HepG2 (cell line): ENCODE results near the gene HOMEZ. TPM values are rescaled to one million over a fixed set of nuclear protein-coding genes. Genes with fewer than 3 reads are reported as not detected.
A peak's percentile ranks its signal among the peaks of the same experiment; 100 is the strongest.

Experiments
- BRCA1 ChIP-seq: sonication (generic); formaldehyde crosslinking; IDR thresholded peaks from 2 replicates; pipeline ENCODE4 v1.4.0; 2020; ENCODE audit warnings: missing genetic modification reagents
- ETS1 ChIP-seq: sonication (generic); formaldehyde crosslinking; IDR thresholded peaks from 2 replicates; pipeline ENCODE4 v1.4.0; 2020; ENCODE audit warnings: missing genetic modification reagents
- HIVEP1 ChIP-seq: sonication (generic); formaldehyde crosslinking; IDR thresholded peaks from 2 replicates; pipeline ENCODE4 v1.4.0; 2020; ENCODE audit warnings: mild to moderate bottlenecking, missing genetic modification reagents
- KLF13 ChIP-seq: sonication (generic); formaldehyde crosslinking; IDR thresholded peaks from 2 replicates; pipeline ENCODE4 v1.4.0; 2020; ENCODE audit warnings: mild to moderate bottlenecking, missing genetic modification reagents
- RFXAP ChIP-seq: sonication (generic); formaldehyde crosslinking; IDR thresholded peaks from 2 replicates; pipeline ENCODE4 v1.4.0; 2020; ENCODE audit warnings: missing genetic modification reagents, borderline replicate concordance
- TEAD3 ChIP-seq: optimal IDR thresholded peaks from 2 replicates; pipeline ENCODE3; 2016; ENCODE audit warnings: borderline replicate concordance
- U2AF2 ChIP-seq: fragments of 200-400 bp; formaldehyde crosslinking; IDR thresholded peaks from 2 replicates; pipeline ENCODE4 v1.6.1; 2017; ENCODE audit warnings: low read depth, mild to moderate bottlenecking, low read length
- ZBTB42 ChIP-seq: sonication (generic); formaldehyde crosslinking; IDR thresholded peaks from 2 replicates; pipeline ENCODE4 v1.5.0; 2020; ENCODE audit warnings: mild to moderate bottlenecking, missing genetic modification reagents
- ZMAT3 ChIP-seq: sonication (generic); formaldehyde crosslinking; conservative IDR thresholded peaks from 2 replicates; pipeline ENCODE4 v1.7.0; 2021; ENCODE audit warnings: missing genetic modification reagents
- ZMAT5 ChIP-seq: sonication (generic); formaldehyde crosslinking; IDR thresholded peaks from 2 replicates; pipeline ENCODE4 v1.5.0; 2020; ENCODE audit warnings: mild to moderate bottlenecking, low read depth, missing genetic modification reagents, borderline replicate concordance
- ZNF30 ChIP-seq: sonication (generic); formaldehyde crosslinking; IDR thresholded peaks from 2 replicates; pipeline ENCODE4 v1.5.0; 2020; ENCODE audit warnings: mild to moderate bottlenecking, missing genetic modification reagents
- ZNF382 ChIP-seq: sonication (generic); formaldehyde crosslinking; IDR thresholded peaks from 2 replicates; pipeline ENCODE4 v1.5.0; 2020; ENCODE audit warnings: missing genetic modification reagents, mild to moderate bottlenecking, borderline replicate concordance
- ZNF431 ChIP-seq: sonication (generic); formaldehyde crosslinking; IDR thresholded peaks from 2 replicates; pipeline ENCODE4 v1.9.0; 2022; ENCODE audit warnings: missing genetic modification reagents, low read depth, mild to moderate bottlenecking, borderline replicate concordance
- ZNF549 ChIP-seq: sonication (generic); formaldehyde crosslinking; IDR thresholded peaks from 2 replicates; pipeline ENCODE4 v1.5.0; 2020; ENCODE audit warnings: missing genetic modification reagents
- ZNF749 ChIP-seq: sonication (generic); formaldehyde crosslinking; IDR thresholded peaks from 2 replicates; pipeline ENCODE4 v1.8.0; 2022; ENCODE audit warnings: mild to moderate bottlenecking, missing genetic modification reagents, moderate library complexity, borderline replicate concordance
- ZNF792 ChIP-seq: IDR thresholded peaks from 2 replicates; pipeline ENCODE4 v1.6.1; 2016
- ZNF879 ChIP-seq: sonication (generic); formaldehyde crosslinking; IDR thresholded peaks from 2 replicates; pipeline ENCODE4 v1.8.1; 2023; ENCODE audit warnings: missing genetic modification reagents
- ZZZ3 ChIP-seq: sonication (generic); formaldehyde crosslinking; IDR thresholded peaks from 2 replicates; pipeline ENCODE4 v1.4.0; 2020; ENCODE audit warnings: missing genetic modification reagents, mild to moderate bottlenecking, borderline replicate concordance
- polyA plus RNA-seq, 8 experiments: library from polyadenylated mRNA; depleted of rRNA in 3 of 8; stranded (reverse) in 7 of 8; unstranded in 1 of 8; fragments of >200 nt; fragmentation: Illumina TruSeq in 4 of 8; extraction: Trizol in 4 of 8; gene quantifications; 2 replicates each; pipeline versions ENCODE4 v1.2.1 to v1.2.3, GENCODE V29; 2011 to 2016; ENCODE audit warnings: low read depth in 4 of 8, missing spikeins in 1 of 8, mixed read lengths in 1 of 8; ENCODE audit not compliant: insufficient read depth in 1 of 8
- total RNA-seq, 5 experiments: library from RNA; depleted of rRNA; stranded (reverse); fragments of >200 nt; fragmentation: Illumina TruSeq; extraction: Trizol; gene quantifications; 2 replicates each; pipeline ENCODE4 v1.2.3, GENCODE V29; 2016; ENCODE audit warnings: low read depth in 1 of 5
- TF ChIP-seq, protein P1 (sequence below): sonication (generic); formaldehyde crosslinking; IDR thresholded peaks from 2 replicates; pipeline ENCODE4 v1.5.0; 2020; ENCODE audit warnings: mild to moderate bottlenecking, missing genetic modification reagents
- TF ChIP-seq, protein P2 (sequence below): sonication (generic); formaldehyde crosslinking; IDR thresholded peaks from 2 replicates; pipeline ENCODE4 v1.5.1; 2020; ENCODE audit warnings: missing genetic modification reagents, mild to moderate bottlenecking, borderline replicate concordance
- TF ChIP-seq, protein P3 (sequence below): sonication (generic); formaldehyde crosslinking; IDR thresholded peaks from 2 replicates; pipeline ENCODE4 v1.4.0; 2020; ENCODE audit warnings: mild to moderate bottlenecking, low read depth, missing genetic modification reagents
- TF ChIP-seq, protein P4 (sequence below): sonication (generic); formaldehyde crosslinking; IDR thresholded peaks from 2 replicates; pipeline ENCODE4 v1.4.0; 2020; ENCODE audit warnings: missing genetic modification reagents, borderline replicate concordance

The HOMEZ gene
- total and polyA plus RNA-seq, 2 of the 13 experiments (the other 11 are each of a cell fraction or from before 2014, with no cell fraction given) = 14.5 to 31.8 TPM

DNA sequence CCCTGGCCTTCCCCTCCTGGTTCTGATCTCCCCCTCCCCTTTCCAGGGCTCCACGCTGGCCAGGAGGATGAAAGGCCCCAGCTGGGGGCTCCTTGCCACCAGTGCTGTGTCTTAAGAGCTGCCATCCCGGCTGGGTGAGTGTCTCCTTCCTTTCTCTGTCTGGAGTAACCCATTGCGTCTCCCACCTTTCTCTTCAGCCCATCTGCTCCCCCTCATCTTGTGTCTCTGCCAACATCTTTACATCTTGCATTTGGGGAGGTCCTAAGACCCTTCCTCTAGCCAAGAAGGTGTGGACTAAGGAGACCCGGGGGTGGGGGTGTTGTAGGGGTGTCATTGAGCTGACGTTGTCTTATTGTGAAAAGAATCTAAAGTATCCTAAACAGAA lies 21.2 kb upstream of the HOMEZ start (continued):
- TF ChIP-seq U2AF2 (0 out of 2 replicates have a peak, but pooled peaks have one; percentile 16), TEAD3 (CRISPR knock-in tag) (no peak), ZNF382 (CRISPR knock-in tag) (no peak), ZNF30 (CRISPR knock-in tag) (no peak), ZNF431 (no peak), ZNF792 (CRISPR knock-in tag) (no peak), ZMAT5 (CRISPR knock-in tag) (no peak), ZNF879 (peak; percentile 74; the same call in 1 of the 2 replicates), ZZZ3 (CRISPR knock-in tag) (no peak), ZBTB42 (CRISPR knock-in tag) (no peak), RFXAP (CRISPR knock-in tag) (no peak), ZNF549 (CRISPR knock-in tag) (no peak), ETS1 (CRISPR knock-in tag) (0 out of 2 replicates have a peak, but pooled peaks have one; percentile 13), KLF13 (CRISPR knock-in tag) (0 out of 2 replicates have a peak, but pooled peaks have one; percentile 2), ZNF749 (CRISPR knock-in tag) (no peak), ZMAT3 (peak; percentile 25; the same call in 1 of the 2 replicates), BRCA1 (CRISPR knock-in tag) (no peak), HIVEP1 (CRISPR knock-in tag) (no peak)
- TF ChIP-seq, protein P1, sequence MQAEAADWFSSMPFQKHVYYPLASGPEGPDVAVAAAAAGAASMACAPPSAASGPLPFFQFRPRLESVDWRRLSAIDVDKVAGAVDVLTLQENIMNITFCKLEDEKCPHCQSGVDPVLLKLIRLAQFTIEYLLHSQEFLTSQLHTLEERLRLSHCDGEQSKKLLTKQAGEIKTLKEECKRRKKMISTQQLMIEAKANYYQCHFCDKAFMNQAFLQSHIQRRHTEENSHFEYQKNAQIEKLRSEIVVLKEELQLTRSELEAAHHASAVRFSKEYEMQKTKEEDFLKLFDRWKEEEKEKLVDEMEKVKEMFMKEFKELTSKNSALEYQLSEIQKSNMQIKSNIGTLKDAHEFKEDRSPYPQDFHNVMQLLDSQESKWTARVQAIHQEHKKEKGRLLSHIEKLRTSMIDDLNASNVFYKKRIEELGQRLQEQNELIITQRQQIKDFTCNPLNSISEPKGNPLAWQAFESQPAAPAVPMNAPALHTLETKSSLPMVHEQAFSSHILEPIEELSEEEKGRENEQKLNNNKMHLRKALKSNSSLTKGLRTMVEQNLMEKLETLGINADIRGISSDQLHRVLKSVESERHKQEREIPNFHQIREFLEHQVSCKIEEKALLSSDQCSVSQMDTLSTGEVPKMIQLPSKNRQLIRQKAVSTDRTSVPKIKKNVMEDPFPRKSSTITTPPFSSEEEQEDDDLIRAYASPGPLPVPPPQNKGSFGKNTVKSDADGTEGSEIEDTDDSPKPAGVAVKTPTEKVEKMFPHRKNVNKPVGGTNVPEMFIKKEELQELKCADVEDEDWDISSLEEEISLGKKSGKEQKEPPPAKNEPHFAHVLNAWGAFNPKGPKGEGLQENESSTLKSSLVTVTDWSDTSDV (CRISPR knock-in tag) = 0 out of 2 replicates have a peak, but pooled peaks have one; percentile 0
- TF ChIP-seq, protein P2, sequence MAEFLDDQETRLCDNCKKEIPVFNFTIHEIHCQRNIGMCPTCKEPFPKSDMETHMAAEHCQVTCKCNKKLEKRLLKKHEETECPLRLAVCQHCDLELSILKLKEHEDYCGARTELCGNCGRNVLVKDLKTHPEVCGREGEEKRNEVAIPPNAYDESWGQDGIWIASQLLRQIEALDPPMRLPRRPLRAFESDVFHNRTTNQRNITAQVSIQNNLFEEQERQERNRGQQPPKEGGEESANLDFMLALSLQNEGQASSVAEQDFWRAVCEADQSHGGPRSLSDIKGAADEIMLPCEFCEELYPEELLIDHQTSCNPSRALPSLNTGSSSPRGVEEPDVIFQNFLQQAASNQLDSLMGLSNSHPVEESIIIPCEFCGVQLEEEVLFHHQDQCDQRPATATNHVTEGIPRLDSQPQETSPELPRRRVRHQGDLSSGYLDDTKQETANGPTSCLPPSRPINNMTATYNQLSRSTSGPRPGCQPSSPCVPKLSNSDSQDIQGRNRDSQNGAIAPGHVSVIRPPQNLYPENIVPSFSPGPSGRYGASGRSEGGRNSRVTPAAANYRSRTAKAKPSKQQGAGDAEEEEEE (CRISPR knock-in tag) = peak; percentile 29; the same call in 1 of the 2 replicates
- TF ChIP-seq, protein P3, sequence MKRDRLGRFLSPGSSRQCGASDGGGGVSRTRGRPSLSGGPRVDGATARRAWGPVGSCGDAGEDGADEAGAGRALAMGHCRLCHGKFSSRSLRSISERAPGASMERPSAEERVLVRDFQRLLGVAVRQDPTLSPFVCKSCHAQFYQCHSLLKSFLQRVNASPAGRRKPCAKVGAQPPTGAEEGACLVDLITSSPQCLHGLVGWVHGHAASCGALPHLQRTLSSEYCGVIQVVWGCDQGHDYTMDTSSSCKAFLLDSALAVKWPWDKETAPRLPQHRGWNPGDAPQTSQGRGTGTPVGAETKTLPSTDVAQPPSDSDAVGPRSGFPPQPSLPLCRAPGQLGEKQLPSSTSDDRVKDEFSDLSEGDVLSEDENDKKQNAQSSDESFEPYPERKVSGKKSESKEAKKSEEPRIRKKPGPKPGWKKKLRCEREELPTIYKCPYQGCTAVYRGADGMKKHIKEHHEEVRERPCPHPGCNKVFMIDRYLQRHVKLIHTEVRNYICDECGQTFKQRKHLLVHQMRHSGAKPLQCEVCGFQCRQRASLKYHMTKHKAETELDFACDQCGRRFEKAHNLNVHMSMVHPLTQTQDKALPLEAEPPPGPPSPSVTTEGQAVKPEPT (CRISPR knock-in tag) = no peak
- TF ChIP-seq, protein P4, sequence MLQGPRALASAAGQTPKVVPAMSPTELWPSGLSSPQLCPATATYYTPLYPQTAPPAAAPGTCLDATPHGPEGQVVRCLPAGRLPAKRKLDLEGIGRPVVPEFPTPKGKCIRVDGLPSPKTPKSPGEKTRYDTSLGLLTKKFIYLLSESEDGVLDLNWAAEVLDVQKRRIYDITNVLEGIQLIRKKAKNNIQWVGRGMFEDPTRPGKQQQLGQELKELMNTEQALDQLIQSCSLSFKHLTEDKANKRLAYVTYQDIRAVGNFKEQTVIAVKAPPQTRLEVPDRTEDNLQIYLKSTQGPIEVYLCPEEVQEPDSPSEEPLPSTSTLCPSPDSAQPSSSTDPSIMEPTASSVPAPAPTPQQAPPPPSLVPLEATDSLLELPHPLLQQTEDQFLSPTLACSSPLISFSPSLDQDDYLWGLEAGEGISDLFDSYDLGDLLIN (CRISPR knock-in tag) = 0 out of 2 replicates have a peak, but pooled peaks have one; percentile 71
